K562 (cell line): ENCODE results near the gene DNER. TPM values are rescaled to one million over a fixed set of nuclear protein-coding genes. Genes with fewer than 3 reads are reported as not detected.

Experiments used
- ATAC-seq: fragments of 200-7000 bp; cut with Tn5 transposase; 3 replicates; pipeline ENCODE4 v1.9.1; 2020; ENCODE audit warnings: moderate library complexity
- BruUV-seq: library from RNA; stranded (reverse); fragments of 400-500 nt; replicated peaks from 2 replicates; lab custom pipeline; 2021; lab: Mats Ljungman, UMichigan
- CTCF ChIA-PET: fragments of 300-600 bp; formaldehyde crosslinking; extraction: SDS; loops from one replicate; lab custom pipeline; 2021; ENCODE audit warnings: low intra/inter-chr PET ratio; lab: Yijun Ruan, JAX
- POLR2A ChIA-PET: fragments of 300-600, 350-650 bp; sonication (Branson Sonifier 250); formaldehyde crosslinking; extraction: SDS; loops from one replicate; lab custom pipeline; 2021; ENCODE audit warnings: antibody characterized with exemption, inconsistent platforms; lab: Yijun Ruan, JAX
- DNase-seq, 4 experiments: peaks; one replicate each; pipeline versions ENCODE4 v3.0.0 to v3.0.0-alpha.2; 2011 to 2018; ENCODE audit warnings: low spot score in 3 of 4, mixed read lengths in 3 of 4; ENCODE audit errors: extremely low read depth in 1 of 4
- FAIRE-seq: peaks from 2 replicates; lab custom pipeline; 2011; peaks lifted over from hg19 to GRCh38; lab: Jason Lieb, UNC
- H2AFZ ChIP-seq: 2 replicates; pipeline ENCODE4 v1.6.0; 2011; ENCODE audit warnings: low read depth, low read length, control low read depth, inconsistent platforms
- H3K27ac ChIP-seq: fragments of 200-600 bp; 3 replicates; pipeline ENCODE4 v1.8.0; 2011; ENCODE audit warnings: low read depth, mild to moderate bottlenecking, control low read depth, inconsistent platforms, low read length, moderate library complexity, mixed read lengths; ENCODE audit errors: extremely low read depth
- H3K27me3 ChIP-seq, 2 experiments: fragments of 300-600 bp in 1 of 2; 2 replicates in 1 of 2; 3 replicates in 1 of 2; pipeline versions ENCODE4 v1.6.0 to v1.8.0; 2011; ENCODE audit warnings: inconsistent platforms in 2 of 2, low read length in 2 of 2, mild to moderate bottlenecking in 1 of 2, mixed read lengths in 1 of 2, moderate library complexity in 1 of 2; ENCODE audit not compliant: control insufficient read depth in 2 of 2, insufficient read depth in 2 of 2
- H3K36me3 ChIP-seq: fragments of 300-600 bp; 3 replicates; pipeline ENCODE4 v1.8.0; 2011; ENCODE audit warnings: mild to moderate bottlenecking, low read length, inconsistent platforms; ENCODE audit not compliant: control insufficient read depth, insufficient read depth
- H3K4me1 ChIP-seq, 2 experiments: fragments of 200-600 bp in 1 of 2; replicated peaks in 1 of 2; 2 replicates in 1 of 2; 3 replicates in 1 of 2; pipeline versions ENCODE4 v1.5.1 to v1.8.0; 2011; ENCODE audit warnings: inconsistent platforms in 2 of 2, low read length in 2 of 2, mild to moderate bottlenecking in 1 of 2, mixed read lengths in 1 of 2, moderate library complexity in 1 of 2; ENCODE audit not compliant: control insufficient read depth in 2 of 2, insufficient read depth in 2 of 2
- H3K4me2 ChIP-seq: 2 replicates; pipeline ENCODE4 v1.6.1; 2011; ENCODE audit warnings: low read length, control low read depth, inconsistent platforms, mixed read lengths; ENCODE audit not compliant: insufficient read depth
- H3K4me3 ChIP-seq: fragments of 200-600 bp; sonication (generic), shearing (Covaris generic); 2 replicates; pipeline ENCODE4 v1.5.1; 2016; ENCODE audit warnings: control low read depth, inconsistent platforms
- H3K79me2 ChIP-seq: fragments of 200-600 bp; 3 replicates; pipeline ENCODE4 v1.8.0; 2011; ENCODE audit warnings: low read length, inconsistent platforms; ENCODE audit not compliant: control insufficient read depth, insufficient read depth
- H3K9ac ChIP-seq, 2 experiments: 2 replicates each; pipeline versions ENCODE4 v1.6.0 to v1.6.1; 2011; ENCODE audit warnings: low read depth in 2 of 2, low read length in 2 of 2, control low read depth in 1 of 2, inconsistent platforms in 1 of 2, mild to moderate bottlenecking in 1 of 2, mixed read lengths in 1 of 2; ENCODE audit not compliant: insufficient read depth in 1 of 2
- H3K9me1 ChIP-seq: one replicate; pipeline ENCODE4 v1.6.0; 2011; ENCODE audit warnings: inconsistent platforms, mild to moderate bottlenecking, low read length, moderate library complexity; ENCODE audit not compliant: control insufficient read depth, insufficient read depth
- H3K9me3 ChIP-seq: replicated peaks from 2 replicates; pipeline ENCODE4 v1.5.1; 2011; ENCODE audit warnings: low read depth, low read length, inconsistent platforms; ENCODE audit not compliant: control insufficient read depth, insufficient read depth
- H4K20me1 ChIP-seq: replicated peaks from 2 replicates; pipeline ENCODE4 v1.6.1; 2011; ENCODE audit warnings: low read length, inconsistent platforms, mixed read lengths; ENCODE audit not compliant: control insufficient read depth, insufficient read depth
- DIDO1 ChIP-seq: fragments of 450-650 bp; IDR thresholded peaks from 2 replicates; pipeline ENCODE4 v1.6.1; 2016; ENCODE audit warnings: low read depth, missing biosample characterization, missing genetic modification characterization
- E2F4 ChIP-seq: sonication (generic); formaldehyde crosslinking; IDR thresholded peaks from 2 replicates; pipeline ENCODE4 v1.8.0; 2022; ENCODE audit warnings: mild to moderate bottlenecking, low read depth, missing genetic modification reagents
- FOXJ2 ChIP-seq: fragments of 200-800 bp; sonication (Bioruptor generic); IDR thresholded peaks from 2 replicates; pipeline ENCODE4 v1.6.1; 2016; ENCODE audit warnings: missing genetic modification characterization, missing compliant biosample characterization
- JUN ChIP-seq, 2 experiments: sonication (generic) in 1 of 2; formaldehyde crosslinking in 1 of 2; IDR thresholded peaks; 2 replicates each; pipeline versions ENCODE4 v1.6.1 to v1.8.0; 2012 to 2022; ENCODE audit warnings: borderline replicate concordance in 2 of 2, mild to moderate bottlenecking in 2 of 2, improper control_type of control experiment in 1 of 2, low read depth in 1 of 2, low read length in 1 of 2, missing genetic modification reagents in 1 of 2
- NFIC ChIP-seq: fragments of 450-650 bp; IDR thresholded peaks from 2 replicates; pipeline ENCODE4 v1.6.1; 2017; ENCODE audit warnings: mild to moderate bottlenecking, inconsistent platforms
- POLR3G ChIP-seq: IDR thresholded peaks from 2 replicates; pipeline ENCODE4 v1.6.1; 2011; ENCODE audit not compliant: insufficient read length, insufficient replicate concordance; ENCODE audit errors: extremely low read depth
- WGBS: fragments of 100-300 bp; shearing (Covaris generic); methylation state at CpG from one replicate; pipeline ENCODE4 v1.1.6; 2016; ENCODE audit warnings: low coverage, mixed read lengths; ENCODE audit not compliant: insufficient coverage; ENCODE audit errors: missing lambda C conversion rate; 5-methylcytosine and 5-hydroxymethylcytosine counted together
- in situ Hi-C: fragments of 300-500 bp; cut with MboI; formaldehyde crosslinking; loops from 4 replicates; pipeline ENCODE4 v1.15.0; 2018; ENCODE audit warnings: inconsistent platforms, mixed read lengths
- intact Hi-C: fragments of 100-400 bp; cut with micrococcal nuclease; formaldehyde crosslinking; loops from 2 replicates; pipeline ENCODE4 v1.14.2; 2022
- polyA plus RNA-seq, 8 experiments: library from polyadenylated mRNA; depleted of rRNA in 4 of 8; stranded (reverse) in 5 of 8; unstranded in 3 of 8; fragments of >200 nt; fragmentation: Nextera tagmentation in 2 of 8; fragmentation: Illumina TruSeq in 1 of 8; extraction: Ambion mirVana in 2 of 8; extraction: Trizol in 1 of 8; gene quantifications; 2 replicates each; pipeline versions ENCODE4 v1.2.1 to v1.2.3, GENCODE V29; 2011 to 2014; ENCODE audit warnings: inconsistent platforms in 1 of 8, missing spikeins in 1 of 8
- total RNA-seq, 7 experiments: library from RNA; depleted of rRNA in 6 of 7; stranded (reverse); fragments of >200 nt in 6 of 7; fragmentation: Illumina TruSeq in 2 of 7; extraction: Trizol in 2 of 7; gene quantifications; 2 replicates each; pipeline versions ENCODE4 v1.2.1 to v1.2.3, GENCODE V29; 2011 to 2021; ENCODE audit warnings: low replicate concordance in 1 of 7
- TF ChIP-seq, protein P1 (sequence below): fragments of 450-650 bp; IDR thresholded peaks from 2 replicates; pipeline ENCODE4 v1.6.1; 2016
- TF ChIP-seq, protein P2 (sequence below): fragments of 250-450 bp; sonication (Bioruptor Pico); IDR thresholded peaks from 2 replicates; pipeline ENCODE4 v1.8.0; 2021; ENCODE audit warnings: moderate library complexity, mild to moderate bottlenecking, inconsistent platforms
- TF ChIP-seq, protein P3 (sequence below): fragments of 450-650 bp; formaldehyde crosslinking; IDR thresholded peaks from 2 replicates; pipeline ENCODE4 v1.4.0; 2020; ENCODE audit warnings: mild to moderate bottlenecking, moderate library complexity

Gene DNER
- total and polyA plus RNA-seq, 9 of the 15 experiments (the other 6 are each of a cell fraction or from before 2014, with no cell fraction given): not detected

DNA sequence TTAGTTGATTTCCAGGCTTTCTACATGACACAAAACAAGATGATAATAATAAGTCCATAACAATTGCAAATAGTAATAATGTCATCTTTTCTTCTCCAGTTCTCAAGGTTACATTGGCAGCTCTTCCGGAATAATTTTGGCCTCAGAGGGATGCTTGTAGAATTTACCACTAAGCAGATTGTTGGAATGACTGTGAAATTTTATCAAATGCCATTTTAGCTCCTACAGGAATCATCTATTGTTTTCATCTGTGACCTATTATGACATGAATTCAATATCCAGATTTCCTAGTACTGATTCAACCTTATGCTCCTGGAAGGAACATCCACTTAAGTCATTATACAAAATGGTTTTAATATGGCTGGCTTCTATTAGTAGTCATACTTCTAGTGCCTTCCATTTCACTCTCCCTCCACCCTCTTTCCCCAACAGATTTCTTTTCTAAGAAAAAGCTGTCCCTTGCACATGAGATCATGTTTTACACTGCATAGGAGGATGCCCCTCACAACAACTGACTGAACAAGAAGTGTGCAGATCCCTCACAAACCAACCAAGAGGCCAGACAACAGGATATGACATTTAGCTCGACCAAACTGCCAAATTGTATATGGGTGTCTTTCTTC lies 200.0 kb downstream of the DNER start:
- intact Hi-C loops (no loop called here), in situ Hi-C loops (no loop called here)
- no peak overlapping the region for H3K4me2 ChIP-seq
- H4K20me1 ChIP-seq: no peaks in the 10 kb centered on the region
- no peak overlapping the region for H3K9ac ChIP-seq
- H3K9me1 ChIP-seq: no peaks in the 10 kb centered on the region
- ChIA-PET CTCF (no interaction called here), POLR2A (no interaction called here)
- H3K27me3 ChIP-seq: no peaks in the 10 kb centered on the region
- no peaks in the 10 kb centered on the region for H3K4me1 ChIP-seq
- H3K9me3 ChIP-seq: no peaks in the 10 kb centered on the region
- no peak overlapping the region for H3K4me3 ChIP-seq
- no peak overlapping the region for H3K27ac ChIP-seq
- no peak for ATAC-seq
- no peaks in the 10 kb centered on the region for H3K36me3 ChIP-seq
- H2AFZ ChIP-seq: no peak overlapping the region
- DNase-seq: no peak
- H3K79me2 ChIP-seq: no peaks in the 10 kb centered on the region
- no peak for FAIRE-seq
- no peak for TF ChIP-seq FOXJ2 (tag)
- BruUV-seq: no TSS peak
- WGBS: 0% methylated on average over 2 of the region's 2 CpGs

- H3K9me1 ChIP-seq: no peaks in the 10 kb centered on the region
- H3K79me2 ChIP-seq: no peaks in the 10 kb centered on the region
- no peaks in the 10 kb centered on the region for H3K27me3 ChIP-seq
- WGBS: 0% methylated on average over 1 of the region's 1 CpG
- in situ Hi-C loops: no loop called here
- ATAC-seq (no peak), DNase-seq (no peak), FAIRE-seq (no peak)
- H3K9me3 ChIP-seq: no peaks in the 10 kb centered on the region
- H3K9ac ChIP-seq: no peak overlapping the region
- H3K4me1 ChIP-seq: no peaks in the 10 kb centered on the region
- intact Hi-C loops: no loop called here
- no peaks in the 10 kb centered on the region for H4K20me1 ChIP-seq
- no peak overlapping the region for H3K27ac ChIP-seq
- no peaks in the 10 kb centered on the region for H3K36me3 ChIP-seq
- no peak overlapping the region for H2AFZ ChIP-seq
- no TSS peak for BruUV-seq
- H3K4me2 ChIP-seq: no peak overlapping the region
- ChIA-PET CTCF (no interaction called here), POLR2A (no interaction called here)
- H3K4me3 ChIP-seq: no peak overlapping the region
- TF ChIP-seq JUN (IDR thresholded peaks at IDR 0.05; ENCODE audit: borderline replicate concordance, low read depth, low read length) (no peak), JUN (CRISPR knock-in tag; IDR thresholded peaks at IDR 0.05; ENCODE audit: borderline replicate concordance) (no peak), DIDO1 (no peak), NFIC (no peak), E2F4 (CRISPR knock-in tag) (no peak), POLR3G (no peak)
- TF ChIP-seq, protein P1, sequence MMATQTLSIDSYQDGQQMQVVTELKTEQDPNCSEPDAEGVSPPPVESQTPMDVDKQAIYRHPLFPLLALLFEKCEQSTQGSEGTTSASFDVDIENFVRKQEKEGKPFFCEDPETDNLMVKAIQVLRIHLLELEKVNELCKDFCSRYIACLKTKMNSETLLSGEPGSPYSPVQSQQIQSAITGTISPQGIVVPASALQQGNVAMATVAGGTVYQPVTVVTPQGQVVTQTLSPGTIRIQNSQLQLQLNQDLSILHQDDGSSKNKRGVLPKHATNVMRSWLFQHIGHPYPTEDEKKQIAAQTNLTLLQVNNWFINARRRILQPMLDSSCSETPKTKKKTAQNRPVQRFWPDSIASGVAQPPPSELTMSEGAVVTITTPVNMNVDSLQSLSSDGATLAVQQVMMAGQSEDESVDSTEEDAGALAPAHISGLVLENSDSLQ: no peak
- TF ChIP-seq, protein P2, sequence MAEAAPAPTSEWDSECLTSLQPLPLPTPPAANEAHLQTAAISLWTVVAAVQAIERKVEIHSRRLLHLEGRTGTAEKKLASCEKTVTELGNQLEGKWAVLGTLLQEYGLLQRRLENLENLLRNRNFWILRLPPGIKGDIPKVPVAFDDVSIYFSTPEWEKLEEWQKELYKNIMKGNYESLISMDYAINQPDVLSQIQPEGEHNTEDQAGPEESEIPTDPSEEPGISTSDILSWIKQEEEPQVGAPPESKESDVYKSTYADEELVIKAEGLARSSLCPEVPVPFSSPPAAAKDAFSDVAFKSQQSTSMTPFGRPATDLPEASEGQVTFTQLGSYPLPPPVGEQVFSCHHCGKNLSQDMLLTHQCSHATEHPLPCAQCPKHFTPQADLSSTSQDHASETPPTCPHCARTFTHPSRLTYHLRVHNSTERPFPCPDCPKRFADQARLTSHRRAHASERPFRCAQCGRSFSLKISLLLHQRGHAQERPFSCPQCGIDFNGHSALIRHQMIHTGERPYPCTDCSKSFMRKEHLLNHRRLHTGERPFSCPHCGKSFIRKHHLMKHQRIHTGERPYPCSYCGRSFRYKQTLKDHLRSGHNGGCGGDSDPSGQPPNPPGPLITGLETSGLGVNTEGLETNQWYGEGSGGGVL (CRISPR knock-in tag): no peak
- TF ChIP-seq, protein P3, sequence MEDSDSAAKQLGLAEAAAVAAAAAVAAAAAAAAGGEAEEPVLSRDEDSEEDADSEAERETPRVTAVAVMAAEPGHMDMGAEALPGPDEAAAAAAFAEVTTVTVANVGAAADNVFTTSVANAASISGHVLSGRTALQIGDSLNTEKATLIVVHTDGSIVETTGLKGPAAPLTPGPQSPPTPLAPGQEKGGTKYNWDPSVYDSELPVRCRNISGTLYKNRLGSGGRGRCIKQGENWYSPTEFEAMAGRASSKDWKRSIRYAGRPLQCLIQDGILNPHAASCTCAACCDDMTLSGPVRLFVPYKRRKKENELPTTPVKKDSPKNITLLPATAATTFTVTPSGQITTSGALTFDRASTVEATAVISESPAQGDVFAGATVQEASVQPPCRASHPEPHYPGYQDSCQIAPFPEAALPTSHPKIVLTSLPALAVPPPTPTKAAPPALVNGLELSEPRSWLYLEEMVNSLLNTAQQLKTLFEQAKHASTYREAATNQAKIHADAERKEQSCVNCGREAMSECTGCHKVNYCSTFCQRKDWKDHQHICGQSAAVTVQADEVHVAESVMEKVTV (CRISPR knock-in tag): no peak
These were observed 202.8 kb downstream of the DNER start for GRCh38 chr2:229511524-229511923.
